KMS-11 (cell line): ENCODE results near the gene CLDN15.

Experiments
- H2AFZ ChIP-seq: fragments of 200-600 bp; sonication (generic); 2 replicates; pipeline ENCODE4 v1.6.1; 2016; ENCODE audit warnings: antibody characterized with exemption, mixed run types, low read depth
- H3K27ac ChIP-seq: fragments of 200-600 bp; sonication (generic); 2 replicates; pipeline ENCODE4 v1.6.1; 2016; ENCODE audit warnings: mild to moderate bottlenecking, mixed run types
- H3K27me3 ChIP-seq: fragments of 200-600 bp; sonication (generic); 2 replicates; pipeline ENCODE4 v1.6.1; 2017; ENCODE audit warnings: mild to moderate bottlenecking, low read depth, mixed run types, moderate library complexity; ENCODE audit not compliant: insufficient read depth
- H3K36me3 ChIP-seq: fragments of 200-600 bp; sonication (generic); 2 replicates; pipeline ENCODE4 v1.6.1; 2017; ENCODE audit warnings: mild to moderate bottlenecking, mixed run types; ENCODE audit not compliant: insufficient read depth
- H3K4me1 ChIP-seq: fragments of 200-600 bp; sonication (generic); 2 replicates; pipeline ENCODE4 v1.6.1; 2016; ENCODE audit warnings: mild to moderate bottlenecking, low read depth, mixed run types; ENCODE audit not compliant: poor library complexity, severe bottlenecking
- H3K4me2 ChIP-seq: fragments of 200-600 bp; sonication (generic); 2 replicates; pipeline ENCODE4 v1.7.0; 2016; ENCODE audit warnings: mild to moderate bottlenecking, mixed run types
- H3K4me3 ChIP-seq: fragments of 200-600 bp; sonication (generic); IDR thresholded peaks from 2 replicates; pipeline ENCODE4 v1.6.1; 2017; ENCODE audit warnings: low read depth, low read length, mixed read lengths; ENCODE audit not compliant: insufficient read depth
- H3K79me2 ChIP-seq: fragments of 200-600 bp; sonication (generic); 2 replicates; pipeline ENCODE4 v1.6.1; 2016; ENCODE audit warnings: low read depth, mixed run types; ENCODE audit not compliant: insufficient read depth
- H3K9ac ChIP-seq: fragments of 200-600 bp; sonication (generic); 2 replicates; pipeline ENCODE4 v1.6.1; 2016; ENCODE audit warnings: mild to moderate bottlenecking, mixed run types
- H4K20me1 ChIP-seq: fragments of 200-600 bp; sonication (generic); 2 replicates; pipeline ENCODE4 v1.6.1; 2016; ENCODE audit warnings: mild to moderate bottlenecking, mixed run types; ENCODE audit not compliant: insufficient read depth
- CTCF ChIP-seq: fragments of 200-600 bp; sonication (generic); conservative IDR thresholded peaks from 2 replicates; pipeline ENCODE4 v1.6.1; 2017; ENCODE audit warnings: low read depth, mild to moderate bottlenecking, antibody characterized with exemption, low read length, moderate library complexity, mixed read lengths

CLDN15 gene

GRCh38 chr7:101240226-101241014, 2.8 kb upstream of the CLDN15 start:
- Histone ChIP-seq H3K36me3 (no peaks in the 10 kb centered on the region), H3K27ac (no peak overlapping the region), H3K27me3 (no peaks in the 10 kb centered on the region), H2AFZ (no peak overlapping the region), H3K9ac (no peak overlapping the region), H3K4me1 (peaks cover 19% of the 10 kb centered on the region), H3K79me2 (peaks cover 18% of the 10 kb centered on the region), H4K20me1 (no peaks in the 10 kb centered on the region), H3K4me2 (no peak overlapping the region), H3K4me3 (no peak overlapping the region)
- TF ChIP-seq CTCF, result no peak

- Histone ChIP-seq H3K27ac (no peak overlapping the region), H3K4me1 (peaks cover 15% of the 10 kb centered on the region), H3K36me3 (no peaks in the 10 kb centered on the region)
Measured at GRCh38 chr7:101239951-101240220, 2.3 kb upstream of the CLDN15 start.

GRCh38 chr7:101239191-101239950, 1.8 kb upstream of the CLDN15 start:
- H3K27me3 ChIP-seq, result no peaks in the 10 kb centered on the region
- peaks cover 18% of the 10 kb centered on the region for H3K79me2 ChIP-seq
- no peak for TF ChIP-seq CTCF
- no peaks in the 10 kb centered on the region for H3K36me3 ChIP-seq
- H2AFZ ChIP-seq, result no peak overlapping the region
- H3K9ac ChIP-seq, result no peak overlapping the region
- no peaks in the 10 kb centered on the region for H4K20me1 ChIP-seq
- no peak overlapping the region for H3K4me2 ChIP-seq
- H3K27ac ChIP-seq, result no peak overlapping the region
- H3K4me1 ChIP-seq, result peaks cover 15% of the 10 kb centered on the region
- H3K4me3 ChIP-seq, result no peak overlapping the region

More at GRCh38 chr7:101239951-101240220, 2.3 kb upstream of the CLDN15 start:
- no peak overlapping the region for H2AFZ ChIP-seq
- no peaks in the 10 kb centered on the region for H4K20me1 ChIP-seq
- no peak overlapping the region for H3K9ac ChIP-seq
- no peak overlapping the region for H3K4me3 ChIP-seq
- no peak overlapping the region for H3K4me2 ChIP-seq
- no peaks in the 10 kb centered on the region for H3K27me3 ChIP-seq
- H3K79me2 ChIP-seq, result peaks cover 18% of the 10 kb centered on the region
- no peak for TF ChIP-seq CTCF

GRCh38 chr7:101238226-101239182, 902 bp upstream of the CLDN15 start:
- H3K36me3 ChIP-seq, result no peaks in the 10 kb centered on the region
- peaks cover 11% of the 10 kb centered on the region for H3K4me1 ChIP-seq
- no peak overlapping the region for H3K9ac ChIP-seq
- no peak for TF ChIP-seq CTCF
- no peak overlapping the region for H3K4me2 ChIP-seq
- no peaks in the 10 kb centered on the region for H4K20me1 ChIP-seq
- no peak overlapping the region for H3K27ac ChIP-seq
- H3K4me3 ChIP-seq, result no peak overlapping the region
- H3K27me3 ChIP-seq, result no peaks in the 10 kb centered on the region
- H2AFZ ChIP-seq, result no peak overlapping the region
- H3K79me2 ChIP-seq, result peaks cover 11% of the 10 kb centered on the region
